Stimulated activated CD8-positive, alpha-beta memory T cell treated with anti-CD3 and anti-CD28 coated beads, Interleukin-15, amount 100 ng/mL, for 4 hours (primary cell): ENCODE measurements around the gene NSUN2.
A peak's percentile ranks its signal among the peaks of the same experiment; 100 is the strongest.
"Not testable (repeated sequence)": the region's sequence is repeated elsewhere in the genome, so short reads cannot be mapped to it uniquely, and the experiment has no call there.

Experiments used
- DNase-seq, 2 donors: peaks; one replicate each; pipeline ENCODE4 v3.0.0-alpha.2; 2020; ENCODE audit warnings: low read depth in 2 of 2

Gene NSUN2

DNA sequence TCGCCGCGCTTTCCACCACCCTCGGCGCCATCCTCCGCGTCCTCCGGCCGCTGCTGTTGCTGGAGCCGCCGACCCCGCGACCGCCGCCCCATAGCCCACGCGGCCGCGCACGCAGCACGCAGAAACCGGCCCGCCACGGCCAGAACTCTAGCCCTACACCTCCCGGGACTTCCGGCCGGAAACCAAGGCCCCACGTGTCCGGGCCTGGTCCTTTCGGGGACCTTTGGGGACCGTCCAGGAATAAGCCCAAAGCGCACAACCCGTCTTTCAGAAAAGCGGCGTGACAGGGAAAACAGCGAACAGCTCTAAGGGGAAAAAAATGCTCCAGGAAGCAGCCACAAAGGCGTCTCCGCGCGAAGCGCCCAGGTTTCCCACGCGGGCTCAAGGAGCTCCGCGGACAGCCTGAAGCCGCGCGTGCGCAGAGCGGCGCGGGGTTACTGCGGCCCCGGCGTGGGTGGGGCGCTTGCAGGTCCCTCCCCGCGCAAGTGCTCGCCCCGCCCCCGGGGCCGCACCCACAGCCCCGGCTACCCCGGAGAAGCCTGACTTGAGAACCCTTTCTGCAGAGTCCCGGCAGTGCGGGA, at the start of gene NSUN2, which contains the start of gene SRD5A1:
Gene NSUN2, minus strand, starts transcription at position 157 of the 581 bp plus-strand sequence. Its CDS starts 65 bp downstream, at position 92.
Gene SRD5A1, plus strand, starts transcription at position 553 of the 581 bp plus-strand sequence. CDS start 137 bp downstream, outside the sequence.
- DNase-seq, result peak; percentile 84 to 90

DNA sequence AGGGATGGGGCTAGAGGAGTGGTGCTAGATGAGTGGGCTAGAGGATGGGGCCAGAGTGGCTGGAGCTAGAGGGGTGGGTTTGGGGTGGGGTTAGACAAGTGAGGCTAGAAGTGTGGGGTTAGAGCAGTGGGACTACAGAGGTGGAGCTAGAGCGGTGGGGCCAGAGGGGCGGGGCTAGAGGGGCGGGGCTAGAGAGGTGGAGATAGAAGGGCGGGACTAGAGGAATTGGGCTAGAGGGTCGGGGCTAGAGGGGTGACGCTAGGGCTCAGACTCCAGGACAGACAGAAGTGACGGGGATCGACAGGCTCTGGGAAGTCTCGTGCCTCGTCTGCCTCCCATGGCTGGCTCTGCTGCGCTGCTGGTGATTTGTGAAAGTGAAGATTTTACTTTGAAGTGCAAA, 49.4 kb upstream of the NSUN2 start:
- DNase-seq, result no peak

- no peak for DNase-seq
Observed at GRCh38 chr5:6681682-6682081, 48.8 kb upstream of the NSUN2 start.

GRCh38 chr5:6680922-6681321, 48.1 kb upstream of the NSUN2 start:
- DNase-seq, result no peak

DNA sequence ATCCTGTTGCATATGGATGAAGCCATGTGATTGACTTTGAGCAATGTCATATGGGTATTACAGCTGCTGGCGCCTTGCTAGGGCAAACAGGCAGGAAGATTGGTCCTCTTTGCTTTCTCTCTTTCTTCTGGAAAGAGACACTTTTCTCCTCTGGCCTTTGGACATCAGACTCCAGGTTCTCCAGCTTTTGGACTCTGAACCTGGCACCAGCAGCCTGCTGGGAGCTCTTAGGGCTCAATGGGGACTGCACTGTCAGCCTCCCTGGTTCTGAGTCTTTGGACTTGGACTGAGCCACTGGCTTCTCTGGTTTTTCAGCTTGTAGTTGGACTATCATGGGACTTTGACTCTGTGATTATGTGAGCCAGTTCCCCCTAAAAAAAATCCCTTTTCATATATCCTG, 45.5 kb upstream of the NSUN2 start:
- DNase-seq, result no peak

DNA sequence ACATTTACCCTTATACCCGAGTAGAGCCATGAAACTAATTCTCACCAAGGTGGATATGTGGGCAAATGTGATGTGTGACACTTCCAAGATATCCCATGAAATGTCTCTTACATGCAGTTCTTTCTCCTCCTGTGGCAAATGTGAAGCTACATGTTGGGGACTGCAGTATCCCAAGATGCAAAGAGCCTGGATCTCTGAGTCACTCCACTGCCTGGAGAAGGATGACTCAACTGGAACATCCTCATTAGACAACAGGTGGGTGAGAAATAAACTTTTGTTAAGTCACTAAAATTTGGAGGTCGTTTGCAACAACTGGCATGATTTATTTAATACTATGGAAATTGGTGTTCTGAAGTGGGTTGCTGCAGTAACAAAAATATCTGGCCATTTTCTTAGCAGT, 43.9 kb upstream of the NSUN2 start:
- DNase-seq, result no peak

DNA sequence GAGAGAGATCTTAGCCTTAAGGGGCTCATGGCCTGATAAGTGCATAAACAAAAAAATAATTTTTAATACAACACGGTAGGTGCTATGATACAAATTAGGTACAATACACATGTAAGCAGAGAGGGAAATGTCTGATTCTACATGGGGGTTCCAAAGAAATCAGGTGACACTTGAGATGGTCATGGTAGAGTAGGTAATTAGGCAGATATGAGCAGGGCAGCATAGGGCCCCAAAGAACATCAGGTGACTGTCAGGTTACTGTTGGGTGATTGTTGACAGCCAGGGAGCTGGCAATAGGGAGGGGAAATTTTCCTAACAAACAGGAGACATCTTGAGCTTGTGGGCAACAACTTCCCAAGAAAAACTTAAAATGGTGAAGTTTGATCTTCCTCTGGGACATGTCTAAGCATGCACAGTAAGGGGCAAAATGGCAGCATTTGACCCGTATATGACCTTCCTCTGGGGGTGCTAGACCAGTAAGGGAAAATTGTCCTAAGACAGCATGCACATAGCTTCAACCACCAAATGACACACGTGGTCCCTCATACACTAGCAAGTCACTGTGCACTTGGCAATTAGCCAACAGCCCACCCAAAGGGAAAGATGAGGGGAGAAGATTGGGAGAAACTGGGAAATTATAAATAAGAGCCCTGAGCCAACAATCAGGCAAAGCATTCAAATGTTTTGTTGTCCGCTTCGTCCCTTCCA, 43.1 kb upstream of the NSUN2 start:
- no peak for DNase-seq

DNA sequence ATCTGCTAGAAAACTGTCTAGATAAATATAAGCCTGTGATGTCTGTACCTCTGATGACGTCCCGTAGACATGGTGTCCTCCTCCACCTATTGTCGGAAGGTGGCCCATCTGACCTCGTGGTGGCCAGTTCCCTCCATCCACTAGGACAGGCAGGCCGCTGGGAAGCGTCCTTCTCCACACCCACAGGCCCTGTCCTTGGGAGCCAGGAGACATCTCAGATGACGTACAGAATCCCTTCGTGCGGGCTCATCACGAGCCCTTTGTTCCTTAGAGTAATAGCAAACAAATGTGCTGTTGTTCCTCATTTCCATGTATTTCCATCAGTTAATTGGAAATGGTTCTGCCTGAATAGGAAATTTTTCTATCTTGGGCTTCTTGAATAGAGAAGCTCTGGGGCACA, 42.0 kb upstream of the NSUN2 start:
- DNase-seq, result no peak

GRCh38 chr5:6674421-6674820, 41.6 kb upstream of the NSUN2 start:
- DNase-seq, result no peak

DNA sequence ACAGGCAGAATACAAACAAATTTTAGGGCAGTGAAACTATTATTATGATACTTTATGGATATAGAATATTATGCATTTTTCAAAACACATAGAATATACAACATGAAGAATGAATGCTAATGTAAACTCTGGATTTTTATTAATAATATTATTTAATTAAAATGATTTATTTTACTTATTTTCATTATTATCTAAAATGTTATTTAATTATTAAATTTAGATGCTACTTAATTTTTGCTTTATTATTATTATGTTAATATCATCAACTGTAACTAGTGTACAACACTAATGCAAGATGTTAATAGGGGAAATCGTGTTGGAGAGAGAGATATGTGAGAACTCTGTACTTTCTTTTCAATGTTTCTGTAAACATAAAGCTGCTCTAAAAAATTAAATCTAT, 41.1 kb upstream of the NSUN2 start:
- no peak for DNase-seq

DNA sequence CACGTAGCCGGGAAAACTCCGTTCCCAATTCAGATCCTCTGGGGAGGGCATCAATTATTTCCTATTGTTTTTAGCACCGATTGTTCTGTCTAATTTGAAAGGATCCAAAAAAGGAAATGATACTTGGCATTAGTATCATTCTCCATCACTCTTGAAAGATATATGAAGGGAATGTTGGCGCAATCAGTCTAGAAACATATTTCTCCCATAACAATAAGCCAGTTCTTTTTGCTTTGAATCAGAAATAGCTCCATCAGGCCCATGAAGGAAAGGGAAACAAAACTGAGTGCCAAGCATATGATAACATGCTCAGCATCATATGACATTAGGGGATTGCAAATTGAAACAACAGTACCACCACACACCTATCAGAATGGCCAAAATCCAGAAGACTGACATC, 40.2 kb upstream of the NSUN2 start:
- DNase-seq, result no peak

DNA sequence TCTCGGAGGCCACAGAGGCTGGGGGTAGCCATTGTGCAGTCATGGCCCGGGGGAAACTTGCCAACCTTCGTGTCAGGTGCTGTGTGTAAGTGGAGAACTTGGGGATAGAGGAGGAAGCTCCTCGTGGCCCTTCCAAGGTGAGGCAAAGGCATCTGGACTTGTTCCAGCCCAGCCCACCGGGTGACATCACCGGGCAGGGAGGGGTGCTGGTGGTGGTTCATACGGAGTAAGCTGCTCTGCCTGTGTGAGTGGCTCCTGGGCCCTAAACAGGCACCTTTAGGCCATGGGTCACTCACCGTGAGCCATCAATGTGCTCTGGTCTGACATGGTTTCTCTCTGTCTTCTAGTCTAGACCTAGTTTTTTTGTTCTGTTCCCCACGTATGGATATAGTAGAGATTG, 35.9 kb upstream of the NSUN2 start:
- DNase-seq, result not testable (repeated sequence)

GRCh38 chr5:6667648-6668047, 34.8 kb upstream of the NSUN2 start:
- DNase-seq, result no peak

- no peak for DNase-seq
Observed at GRCh38 chr5:6666762-6667161, 33.9 kb upstream of the NSUN2 start.

DNA sequence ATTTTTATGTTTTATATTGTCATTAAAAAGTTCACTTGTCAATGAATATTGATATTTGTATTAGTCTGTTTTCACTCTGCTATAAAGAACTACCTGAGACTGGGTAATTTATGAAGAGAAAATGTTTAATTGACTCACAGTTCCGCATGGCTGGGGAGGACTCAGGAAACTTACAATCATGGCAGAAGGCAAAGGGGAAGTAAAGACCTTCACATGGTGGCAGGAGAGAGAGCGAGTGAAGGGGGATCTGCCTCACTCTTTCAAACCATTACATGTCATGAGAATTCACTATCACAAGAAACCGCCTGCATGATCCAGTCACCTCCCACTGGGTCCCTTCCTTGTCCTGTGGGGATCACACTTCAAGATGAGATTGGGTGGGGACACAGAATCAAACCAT, 27.8 kb upstream of the NSUN2 start:
- DNase-seq, result no peak

DNA sequence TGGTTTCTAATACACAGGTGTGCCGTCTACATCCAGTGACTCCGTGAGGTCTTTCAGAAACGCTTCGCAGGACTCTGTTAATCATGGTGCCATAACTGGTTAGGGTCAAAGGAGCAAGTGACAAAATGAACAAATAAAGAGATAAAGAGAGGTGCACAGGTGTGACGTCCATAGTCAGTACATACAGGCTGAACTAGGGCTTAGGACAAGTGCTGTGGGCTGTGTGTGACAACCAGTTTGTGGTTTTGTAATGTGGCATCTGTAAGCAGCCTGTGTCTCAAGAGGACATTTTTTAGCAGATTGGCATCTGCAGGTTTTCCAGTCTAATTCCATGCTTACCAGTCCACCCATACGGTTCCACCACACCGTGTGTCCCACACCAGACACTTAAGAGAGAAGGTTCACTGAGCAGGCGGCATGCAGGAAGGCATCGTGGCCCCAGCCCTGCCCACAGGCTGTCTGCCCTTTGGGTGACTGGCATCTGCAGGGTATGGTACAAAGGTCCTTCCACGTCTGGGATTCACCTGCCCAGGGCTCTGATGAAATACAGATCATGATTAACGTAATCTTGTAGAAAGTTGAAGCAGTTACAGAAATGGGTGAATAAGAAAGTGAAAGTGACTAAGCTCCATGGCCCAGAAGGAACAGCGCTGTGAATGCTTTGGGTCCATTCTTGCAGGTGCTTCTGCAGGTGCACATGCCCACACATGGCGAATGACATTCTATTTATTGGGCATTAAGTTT, 27.3 kb upstream of the NSUN2 start:
- DNase-seq, result no peak

DNA sequence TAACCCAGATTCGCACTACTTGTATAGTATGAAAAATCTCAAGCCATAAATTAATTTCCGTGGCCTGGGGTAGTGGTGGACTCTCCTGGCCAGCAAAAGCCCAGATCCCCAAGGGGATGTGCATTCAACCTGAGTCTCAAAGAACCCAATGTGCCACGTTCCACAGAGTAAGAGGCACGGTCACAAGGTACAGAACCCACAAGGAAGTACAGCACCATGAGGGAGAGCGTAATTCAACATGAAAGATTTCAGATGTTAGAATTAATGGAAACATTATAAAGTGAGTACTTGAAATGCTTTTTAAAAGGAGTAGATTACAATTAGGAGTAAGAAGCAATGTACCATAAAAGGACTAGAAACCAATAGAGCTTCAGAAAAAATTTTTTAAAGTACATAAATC, 23.8 kb upstream of the NSUN2 start:
- no peak for DNase-seq

- DNase-seq, result no peak
Observed at GRCh38 chr5:6655432-6655831, 22.6 kb upstream of the NSUN2 start.

DNA sequence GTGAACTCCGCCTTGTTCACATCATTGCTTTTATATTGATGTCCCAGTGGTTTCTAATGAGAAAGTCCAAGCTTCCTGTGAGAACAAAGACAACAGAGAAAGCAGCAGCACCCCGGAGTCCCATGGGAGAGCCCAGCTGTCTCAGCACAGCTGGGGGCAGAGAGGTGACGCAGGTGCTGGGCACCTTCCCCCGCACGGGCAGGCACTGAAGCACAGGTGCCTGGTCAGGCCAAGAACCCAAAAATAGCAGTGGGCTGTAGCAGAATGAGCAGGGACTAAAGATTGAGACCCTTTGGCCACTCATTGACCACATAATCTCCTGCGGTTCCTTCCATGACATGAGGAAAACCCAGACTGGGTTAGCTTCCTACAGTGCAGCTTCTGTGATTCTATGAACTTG, 19.2 kb upstream of the NSUN2 start:
- no peak for DNase-seq

- no peak for DNase-seq
Observed at GRCh38 chr5:6649681-6650080, 16.8 kb upstream of the NSUN2 start.

DNA sequence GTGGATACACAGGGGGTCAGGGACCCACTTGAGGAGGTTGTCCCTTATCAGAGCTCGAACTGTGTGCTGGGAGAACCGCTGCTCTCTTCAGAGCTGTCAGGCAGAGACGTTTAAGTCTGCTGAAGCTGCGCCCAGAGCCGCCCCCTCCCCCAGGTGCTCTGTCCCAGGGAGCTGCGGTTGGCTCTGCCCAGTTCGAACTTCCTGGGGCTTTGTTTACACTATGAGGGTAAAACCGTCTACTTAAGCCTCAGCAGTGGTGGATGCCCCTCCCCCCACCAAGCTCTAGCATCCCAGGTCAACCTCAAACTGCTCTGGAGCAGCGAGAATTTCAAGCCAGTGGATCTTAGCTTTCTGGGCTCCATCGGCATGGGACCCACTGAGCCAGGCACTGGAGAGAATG, 16.3 kb upstream of the NSUN2 start:
- DNase-seq, result no peak

DNA sequence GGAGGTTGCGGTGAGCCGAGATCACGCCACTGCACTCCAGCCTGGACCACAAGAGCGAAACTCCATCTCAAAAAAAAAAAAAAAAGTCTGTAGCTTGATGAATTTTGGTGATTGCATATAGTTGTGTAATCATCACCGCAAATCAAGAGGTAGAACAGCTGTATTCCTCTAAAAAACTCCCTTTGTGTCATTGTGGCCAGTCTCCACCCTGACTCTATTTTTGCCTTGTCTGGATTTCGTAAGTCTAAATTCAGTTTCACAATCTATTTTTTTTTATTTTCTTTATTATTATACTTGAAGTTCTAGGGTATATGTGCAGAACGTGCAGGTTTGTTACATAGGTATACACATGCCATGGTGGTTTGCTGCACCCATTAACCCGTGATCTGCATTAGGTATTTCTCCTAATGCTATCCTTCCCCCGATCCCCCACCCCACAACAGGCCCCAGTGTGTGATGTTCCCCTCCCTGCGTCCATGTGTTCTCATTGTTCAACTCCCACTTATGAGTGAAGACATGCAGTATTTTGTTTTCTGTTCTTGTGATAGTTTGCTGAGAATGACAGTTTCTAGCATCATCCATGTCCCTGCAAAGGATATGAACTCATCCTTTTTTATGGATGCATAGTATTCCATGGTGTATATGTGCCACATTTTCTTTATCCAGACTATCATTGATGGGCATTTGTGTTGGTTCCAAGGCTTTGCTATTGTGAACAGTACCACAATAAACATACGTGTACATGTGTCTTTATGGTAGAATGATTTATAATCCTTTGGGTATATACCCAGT, 12.9 kb upstream of the NSUN2 start:
- DNase-seq, result not testable (repeated sequence)
